WERI-Rb-1 (cell line): ENCODE data around the gene NAIF1.
A peak's percentile ranks its signal among the peaks of the same experiment; 100 is the strongest.

Experiments
- DNase-seq: peaks from one replicate; pipeline ENCODE4 v3.0.0-alpha.2; 2020
- H3K27ac ChIP-seq: fragments of 250-450 bp; sonication (Bioruptor Pico); 2 replicates; pipeline ENCODE4 v1.5.1; 2020; ENCODE audit warnings: mild to moderate bottlenecking, moderate library complexity
- H3K27me3 ChIP-seq: fragments of 250-450 bp; sonication (Bioruptor Pico); 2 replicates; pipeline ENCODE4 v1.5.1; 2021; ENCODE audit warnings: mild to moderate bottlenecking, low read depth, moderate library complexity; ENCODE audit not compliant: insufficient read depth, severe bottlenecking
- H3K36me3 ChIP-seq: fragments of 250-450 bp; sonication (Bioruptor Pico); 2 replicates; pipeline ENCODE4 v1.5.1; 2020; ENCODE audit warnings: mild to moderate bottlenecking, moderate library complexity
- H3K4me3 ChIP-seq: 2 replicates; pipeline ENCODE4 v1.5.1; 2011; ENCODE audit warnings: low read depth, mild to moderate bottlenecking, control low read depth, low read length
- H3K9me3 ChIP-seq: fragments of 250-450 bp; sonication (Bioruptor Pico); 2 replicates; pipeline ENCODE4 v1.5.1; 2021; ENCODE audit warnings: mild to moderate bottlenecking, moderate library complexity; ENCODE audit not compliant: severe bottlenecking
- TF ChIP-seq, protein P1 (sequence below): IDR thresholded peaks from 2 replicates; pipeline ENCODE4 v1.5.1; 2011; ENCODE audit warnings: low read depth, mild to moderate bottlenecking, control low read depth, inconsistent platforms, low read length

The NAIF1 gene

GRCh38 chr9:128059365-128059983, 7.6 kb downstream of the NAIF1 start:
- Histone ChIP-seq H3K9me3 (no peaks in the 10 kb centered on the region), H3K36me3 (no peaks in the 10 kb centered on the region; the same call in 1 of the 2 replicates), H3K4me3 (no peak overlapping the region), H3K27me3 (no peaks in the 10 kb centered on the region), H3K27ac (no peak overlapping the region)
- DNase-seq, result no peak
- TF ChIP-seq, protein P1, sequence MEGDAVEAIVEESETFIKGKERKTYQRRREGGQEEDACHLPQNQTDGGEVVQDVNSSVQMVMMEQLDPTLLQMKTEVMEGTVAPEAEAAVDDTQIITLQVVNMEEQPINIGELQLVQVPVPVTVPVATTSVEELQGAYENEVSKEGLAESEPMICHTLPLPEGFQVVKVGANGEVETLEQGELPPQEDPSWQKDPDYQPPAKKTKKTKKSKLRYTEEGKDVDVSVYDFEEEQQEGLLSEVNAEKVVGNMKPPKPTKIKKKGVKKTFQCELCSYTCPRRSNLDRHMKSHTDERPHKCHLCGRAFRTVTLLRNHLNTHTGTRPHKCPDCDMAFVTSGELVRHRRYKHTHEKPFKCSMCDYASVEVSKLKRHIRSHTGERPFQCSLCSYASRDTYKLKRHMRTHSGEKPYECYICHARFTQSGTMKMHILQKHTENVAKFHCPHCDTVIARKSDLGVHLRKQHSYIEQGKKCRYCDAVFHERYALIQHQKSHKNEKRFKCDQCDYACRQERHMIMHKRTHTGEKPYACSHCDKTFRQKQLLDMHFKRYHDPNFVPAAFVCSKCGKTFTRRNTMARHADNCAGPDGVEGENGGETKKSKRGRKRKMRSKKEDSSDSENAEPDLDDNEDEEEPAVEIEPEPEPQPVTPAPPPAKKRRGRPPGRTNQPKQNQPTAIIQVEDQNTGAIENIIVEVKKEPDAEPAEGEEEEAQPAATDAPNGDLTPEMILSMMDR, result no peak

GRCh38 chr9:128057724-128058409, 9.3 kb downstream of the NAIF1 start:
- no peaks in the 10 kb centered on the region for H3K9me3 ChIP-seq
- H3K27me3 ChIP-seq, result no peaks in the 10 kb centered on the region
- TF ChIP-seq, protein P1, result no peak
- DNase-seq, result no peak
- no peak overlapping the region for H3K4me3 ChIP-seq
- H3K27ac ChIP-seq, result no peak overlapping the region
- H3K36me3 ChIP-seq, result no peaks in the 10 kb centered on the region

GRCh38 chr9:128056887-128057723, 10.0 kb downstream of the NAIF1 start:
- Histone ChIP-seq H3K4me3 (no peak overlapping the region), H3K9me3 (no peaks in the 10 kb centered on the region), H3K36me3 (no peaks in the 10 kb centered on the region), H3K27ac (no peak overlapping the region), H3K27me3 (no peaks in the 10 kb centered on the region)
- TF ChIP-seq, protein P1, result no peak
- DNase-seq, result no peak

- peak overlapping the region; percentile 3 for H3K27ac ChIP-seq
Measured at GRCh38 chr9:128056086-128056485, 11.0 kb downstream of the NAIF1 start.

DNA sequence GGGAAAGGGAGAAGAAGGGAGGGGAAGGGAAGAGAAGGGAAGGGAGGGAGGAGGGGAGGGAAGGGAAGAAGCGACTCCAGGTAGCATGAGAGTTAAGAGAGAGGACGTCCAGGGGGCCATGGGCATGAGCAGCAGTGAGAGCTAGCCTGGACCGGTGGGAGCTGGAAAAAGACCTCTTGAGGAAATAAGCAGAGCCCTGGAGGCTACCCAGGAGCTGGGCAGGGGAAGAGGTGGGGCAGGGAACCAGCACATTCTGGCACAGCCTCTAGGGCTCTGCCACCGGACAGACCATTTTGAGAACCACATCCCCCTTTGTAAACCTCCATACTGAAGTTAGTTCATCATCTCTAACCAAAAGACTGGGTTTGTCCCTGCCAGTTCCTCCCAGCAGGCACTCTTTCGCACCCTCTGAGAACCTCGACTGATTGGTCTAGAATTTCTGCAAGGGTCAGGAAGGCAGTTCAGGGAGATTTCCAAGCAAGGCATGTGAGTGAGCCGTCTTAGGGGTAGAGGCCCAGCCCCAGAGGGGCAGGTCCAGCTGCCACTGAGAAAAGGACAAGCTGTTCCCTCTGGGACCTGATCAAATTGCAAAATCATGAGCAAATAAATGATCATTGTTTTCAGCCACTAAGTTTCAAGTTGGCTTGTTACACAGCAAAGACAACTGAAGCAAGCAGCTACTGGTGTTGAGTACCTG, 11.6 kb downstream of the NAIF1 start:
- Histone ChIP-seq H3K4me3 (no peak overlapping the region), H3K9me3 (no peaks in the 10 kb centered on the region), H3K36me3 (no peaks in the 10 kb centered on the region), H3K27me3 (no peaks in the 10 kb centered on the region), H3K27ac (peak overlapping the region; percentile 3)
- TF ChIP-seq, protein P1, result no peak
- DNase-seq, result no peak

More at GRCh38 chr9:128056086-128056485, 11.0 kb downstream of the NAIF1 start:
- Histone ChIP-seq H3K27me3 (no peaks in the 10 kb centered on the region), H3K9me3 (no peaks in the 10 kb centered on the region), H3K4me3 (no peak overlapping the region), H3K36me3 (no peaks in the 10 kb centered on the region)
- DNase-seq, result no peak
- TF ChIP-seq, protein P1, result no peak
